Smooth muscle cell of bladder (primary cell): ENCODE data around the gene ARPC5L. TPM values are rescaled to one million over a fixed set of nuclear protein-coding genes. Genes with fewer than 3 reads are reported as not detected.

Experiments used
- total RNA-seq: library from RNA; depleted of rRNA; stranded (reverse); fragments of >200 nt; gene quantifications from 2 replicates; pipeline ENCODE4 v1.2.3, GENCODE V29; 2014

Gene ARPC5L
- total RNA-seq = 10.4 and 11.6 TPM in 2 replicates

DNA sequence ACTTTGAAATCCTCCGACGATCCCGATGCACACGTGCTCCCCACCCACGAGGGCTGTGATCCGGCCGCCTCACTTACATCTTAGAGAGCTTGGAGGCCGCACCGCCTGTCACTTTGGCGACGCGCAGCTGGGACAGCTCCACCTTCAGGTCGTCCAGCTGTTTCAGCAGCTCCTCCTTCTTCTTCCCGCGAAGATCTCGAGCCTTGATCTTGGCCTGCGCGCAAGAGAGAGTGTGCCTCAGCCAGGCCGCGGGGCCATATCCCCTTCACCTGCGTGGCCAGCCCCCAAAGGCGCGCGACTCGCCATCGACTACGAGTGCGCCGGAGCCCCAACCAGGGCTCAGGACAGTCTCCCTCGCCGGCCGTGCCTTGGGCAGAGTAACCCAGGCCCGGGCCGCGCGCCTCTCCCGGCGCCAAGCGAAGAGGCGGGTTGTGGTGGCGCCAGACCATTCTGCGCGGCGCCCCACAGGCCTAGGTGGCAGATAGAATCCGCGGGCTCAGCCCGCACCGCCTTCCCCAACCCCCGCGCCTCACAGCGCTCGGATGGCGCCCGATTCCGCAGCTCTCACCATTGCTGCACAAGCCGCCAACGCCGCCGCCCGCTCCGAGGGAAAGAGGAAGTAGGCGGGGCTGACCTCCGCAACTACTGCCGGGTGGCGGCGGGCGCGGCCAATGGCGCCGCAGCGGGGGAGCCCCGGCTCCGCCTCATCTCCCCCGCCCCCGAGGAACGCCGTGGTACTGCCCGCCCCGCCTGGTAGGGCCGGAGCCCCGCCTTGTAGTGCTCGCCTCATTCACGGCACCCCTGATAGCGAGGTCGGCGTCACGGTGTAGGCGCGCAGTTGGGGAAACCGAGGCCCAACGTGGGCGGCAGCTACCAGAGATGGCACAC is at the start of gene ARPC5L, which contains the start of gene RPL35:
ARPC5L (plus strand) TSS at position 789 of the 888 bp plus-strand sequence. CDS start 7,161 bp downstream, outside the sequence.
RPL35 (minus strand) TSS at position 616 of the 888 bp plus-strand sequence; CDS start at position 571, 45 bp downstream.

DNA sequence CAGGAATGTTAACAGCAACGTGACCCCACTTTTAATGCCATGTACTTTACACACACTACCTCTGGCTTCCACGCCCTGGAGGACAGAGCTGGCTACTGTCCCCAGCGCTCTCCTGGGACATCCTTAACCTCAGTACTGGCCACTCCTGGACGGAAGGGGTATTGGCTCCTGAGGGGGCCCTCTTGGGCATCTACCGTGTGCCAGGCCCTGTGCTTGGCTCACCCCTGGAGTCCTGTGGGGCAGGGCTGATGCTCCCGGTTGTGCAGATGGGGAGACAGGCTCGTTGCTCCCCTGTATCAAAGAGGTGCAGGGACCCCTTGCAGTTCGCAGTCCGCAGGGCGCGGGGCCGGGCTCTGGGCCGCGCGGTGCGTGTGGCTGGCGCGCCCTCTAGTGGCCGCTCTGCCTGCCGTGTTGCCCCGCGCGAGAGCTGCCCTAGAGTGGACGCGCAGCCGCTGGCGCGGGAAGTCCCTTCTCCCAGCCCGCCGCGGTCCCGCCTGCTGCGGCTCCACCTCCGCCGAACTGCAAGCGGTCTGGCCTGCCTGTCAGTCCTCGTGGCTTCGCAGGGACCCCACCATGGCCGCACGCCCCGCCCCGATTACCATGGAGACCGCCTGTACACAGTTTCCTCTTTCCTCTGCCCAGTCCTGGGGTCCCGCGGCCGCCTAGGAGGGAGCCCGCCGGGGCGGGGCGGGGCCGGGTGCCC is 8.9 kb upstream of the ARPC5L start, which contains the start of gene WDR38:
WDR38 (plus strand) TSS at position 632 of the 703 bp plus-strand sequence. CDS start 72 bp downstream, outside the sequence.

Other genes with a start within 250 kb of the ARPC5L start
- 0.09 and 0.14 TPM in 2 replicates for gene NR6A1, start 90.8 kb upstream of the ARPC5L start, total RNA-seq
- gene OLFML2A, start 85.0 kb upstream of the ARPC5L start, total RNA-seq = 3.1 and 6.5 TPM in 2 replicates
- not detected in 2 replicates for gene WDR38, start 8.7 kb upstream of the ARPC5L start, total RNA-seq
- gene RPL35, start 173 bp upstream of the ARPC5L start, total RNA-seq = 3,147 and 3,152 TPM in 2 replicates
- gene GOLGA1, start 79.0 kb downstream of the ARPC5L start, total RNA-seq = 9.1 and 10.7 TPM in 2 replicates